Brain microvascular endothelial cell (primary cell): ENCODE data around the gene PTP4A1.

ENCODE experiments used
- DNase-seq: peaks from one replicate; pipeline ENCODE4 v3.0.0-alpha.2; 2020
- H3K27ac ChIP-seq: fragments of 250-450 bp; sonication (Bioruptor Pico); 2 replicates; pipeline ENCODE4 v1.5.1; 2020; ENCODE audit warnings: mild to moderate bottlenecking, moderate library complexity
- H3K27me3 ChIP-seq: fragments of 250-450 bp; sonication (Bioruptor Pico); replicated peaks from 2 replicates; pipeline ENCODE4 v1.5.1; 2020; ENCODE audit warnings: mild to moderate bottlenecking
- H3K36me3 ChIP-seq: fragments of 250-450 bp; sonication (Bioruptor Pico); replicated peaks from 2 replicates; pipeline ENCODE4 v1.5.1; 2020; ENCODE audit warnings: mild to moderate bottlenecking
- H3K4me3 ChIP-seq: 2 replicates; pipeline ENCODE4 v1.5.1; 2011; ENCODE audit warnings: low read depth, mild to moderate bottlenecking, control low read depth, low read length, moderate library complexity
- CTCF ChIP-seq: IDR thresholded peaks from 2 replicates; pipeline ENCODE4 v1.5.1; 2011; ENCODE audit warnings: low read depth, mild to moderate bottlenecking, moderate library complexity, low read length, control low read depth, inconsistent platforms; ENCODE audit errors: missing control alignments
- in situ Hi-C: cut with HindIII; loops from 2 replicates; pipeline ENCODE4 v1.10.0; 2017; ENCODE audit warnings: low sequenced_read_pairs, low pct_ligation_motif_present

The PTP4A1 gene

DNA sequence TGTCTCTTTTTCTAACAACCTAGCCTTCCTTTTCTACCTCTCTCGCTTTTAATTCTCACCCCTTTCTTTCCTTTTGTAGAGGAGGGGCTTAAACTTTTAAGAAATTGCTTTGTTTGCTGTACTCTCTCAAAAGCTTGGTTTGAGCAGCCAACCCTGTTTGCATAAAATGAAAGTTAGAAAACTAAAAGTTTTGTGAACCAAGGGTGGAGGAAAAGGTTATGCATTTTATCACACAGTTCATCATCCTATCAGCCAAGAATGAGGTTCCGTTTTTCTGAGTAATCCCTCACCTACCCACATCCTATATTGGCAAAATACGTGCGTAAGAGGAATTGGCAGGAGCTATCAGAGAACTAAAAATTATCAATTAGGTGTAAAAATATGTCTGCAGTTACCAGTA is 42.8 kb upstream of the PTP4A1 start:
- H3K27ac ChIP-seq = no peak overlapping the region
- H3K36me3 ChIP-seq = no peaks in the 10 kb centered on the region
- in situ Hi-C loops = no loop called here
- H3K4me3 ChIP-seq = no peak overlapping the region
- no peak for DNase-seq
- no peak for TF ChIP-seq CTCF
- H3K27me3 ChIP-seq = no peaks in the 10 kb centered on the region

DNA sequence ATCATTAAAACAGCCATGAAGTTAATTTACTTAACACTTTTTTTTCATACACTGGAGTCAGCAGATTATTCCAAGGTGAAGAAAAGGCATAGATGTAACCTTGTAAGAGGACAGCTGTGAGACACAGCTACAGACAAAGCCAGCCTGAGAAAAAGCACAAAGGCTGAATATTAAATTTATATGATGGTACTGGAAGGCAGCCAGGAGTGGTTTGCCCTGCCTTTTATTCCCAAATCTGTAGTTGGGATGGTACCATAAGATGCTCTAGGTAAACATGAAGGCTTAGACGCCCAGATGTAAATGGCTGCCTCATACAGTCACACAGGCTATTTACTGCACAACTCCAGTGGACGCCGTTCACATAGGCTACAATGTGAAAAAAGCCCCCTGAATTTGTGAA is 42.1 kb upstream of the PTP4A1 start:
- H3K36me3 ChIP-seq = no peaks in the 10 kb centered on the region
- in situ Hi-C loops = no loop called here
- no peak for TF ChIP-seq CTCF

DNA sequence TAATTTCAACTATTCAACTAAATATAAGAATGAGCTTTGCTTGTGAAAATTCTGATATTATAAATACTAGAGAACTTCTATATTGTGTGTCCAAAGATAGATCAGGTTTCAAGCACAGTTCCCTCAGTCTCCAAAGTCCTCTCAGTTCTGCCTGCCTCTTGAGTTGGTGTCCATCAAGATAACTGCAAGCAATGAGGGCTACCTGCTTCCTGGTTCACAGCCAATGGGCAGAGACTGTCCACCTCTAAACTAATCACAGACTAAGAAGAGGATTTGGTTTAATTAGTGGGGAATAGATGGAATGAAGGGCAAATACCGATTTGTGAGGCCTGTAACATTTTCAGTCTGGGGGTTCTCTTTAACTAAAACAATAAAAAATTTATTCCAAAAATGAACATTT is 41.3 kb upstream of the PTP4A1 start:
- TF ChIP-seq CTCF = no peak
- in situ Hi-C loops = no loop called here

More for the DNA sequence above, 42.1 kb upstream of the PTP4A1 start:
- DNase-seq = no peak
- Histone ChIP-seq H3K4me3 (no peak overlapping the region), H3K27me3 (no peaks in the 10 kb centered on the region), H3K27ac (no peak overlapping the region)

GRCh38 chr6:63533026-63533425 is 39.3 kb upstream of the PTP4A1 start:
- in situ Hi-C loops = no loop called here
- no peaks in the 10 kb centered on the region for H3K27me3 ChIP-seq
- TF ChIP-seq CTCF = no peak
- no peaks in the 10 kb centered on the region for H3K36me3 ChIP-seq
- DNase-seq = no peak
- H3K27ac ChIP-seq = no peak overlapping the region
- H3K4me3 ChIP-seq = no peak overlapping the region

More for the DNA sequence above, 41.3 kb upstream of the PTP4A1 start:
- no peak for DNase-seq
- Histone ChIP-seq H3K4me3 (no peak overlapping the region), H3K27ac (no peak overlapping the region), H3K36me3 (no peaks in the 10 kb centered on the region), H3K27me3 (no peaks in the 10 kb centered on the region)

DNA sequence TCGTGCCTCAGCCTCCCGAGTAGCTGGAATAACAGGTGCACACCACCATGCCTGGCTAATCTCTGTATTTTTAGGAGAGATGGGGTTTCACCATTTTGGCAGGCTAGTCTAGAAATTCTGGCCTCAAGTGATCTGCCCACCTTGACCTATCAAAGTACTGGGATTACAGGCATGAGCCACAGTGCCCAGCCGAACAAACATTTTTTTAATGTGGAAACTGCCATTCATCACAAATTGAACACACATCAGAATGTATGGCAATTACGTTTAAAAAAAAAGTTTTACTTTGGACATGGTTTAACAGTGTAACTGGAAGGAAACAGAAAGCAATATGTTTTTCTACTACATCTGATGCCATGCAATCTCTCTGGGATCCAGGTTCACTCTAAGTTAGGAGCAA is 38.3 kb upstream of the PTP4A1 start:
- Histone ChIP-seq H3K4me3 (no peak overlapping the region), H3K36me3 (no peaks in the 10 kb centered on the region), H3K27ac (no peak overlapping the region), H3K27me3 (no peaks in the 10 kb centered on the region)
- in situ Hi-C loops = no loop called here
- TF ChIP-seq CTCF = no peak
- DNase-seq = no peak

DNA sequence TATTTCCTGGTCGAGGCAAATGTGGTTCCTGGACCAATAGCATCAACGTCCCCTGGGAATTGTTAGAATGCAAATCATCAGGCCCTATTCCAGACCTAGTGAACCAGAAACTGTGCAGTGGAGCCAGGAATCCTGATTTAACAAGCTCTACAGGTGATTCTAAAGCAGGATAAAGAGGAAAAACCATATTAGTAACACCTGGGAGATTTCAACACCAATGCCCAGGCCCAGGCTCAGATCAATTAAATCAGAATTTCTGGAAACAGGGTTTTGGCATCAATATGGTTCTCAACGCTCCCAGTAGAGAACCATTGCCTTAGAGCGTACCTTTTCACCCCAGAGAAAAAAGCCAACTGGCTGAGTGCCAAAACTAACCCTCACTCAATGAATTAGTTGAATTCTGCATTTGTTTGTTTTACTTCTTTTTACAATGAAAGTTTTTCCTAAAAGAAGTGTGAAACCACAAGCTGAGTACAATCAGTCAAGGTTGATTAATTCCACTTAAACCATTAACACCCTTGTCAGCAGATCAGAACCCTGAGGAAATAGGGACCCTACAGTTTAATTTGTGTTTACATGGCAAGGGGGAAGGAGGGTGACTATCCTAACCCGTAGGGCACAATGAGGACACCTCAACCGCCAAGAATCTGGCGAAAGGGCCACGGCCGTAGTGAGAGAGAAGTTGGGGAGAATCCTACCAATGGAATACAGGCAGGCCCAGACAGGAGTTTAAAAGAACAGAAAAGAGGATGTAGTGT is 34.9 kb upstream of the PTP4A1 start:
- Histone ChIP-seq H3K36me3 (no peaks in the 10 kb centered on the region), H3K4me3 (no peak overlapping the region), H3K27ac (no peak overlapping the region), H3K27me3 (no peaks in the 10 kb centered on the region)
- in situ Hi-C loops = no loop called here
- DNase-seq = no peak
- TF ChIP-seq CTCF = no peak
